ENCODE results near the gene DUSP22. TPM values are rescaled to one million over a fixed set of nuclear protein-coding genes. Genes with fewer than 3 reads are reported as not detected.

Gene DUSP22
- total and polyA plus RNA-seq, 2 experiments from 2014 or later: 12.8 to 36.8 TPM

- Histone ChIP-seq H3F3A (replicated peaks; ENCODE audit: low read depth) (no peaks in the 10 kb centered on the region), H3K4me3 (no peak overlapping the region), H3K4me2 (no peak overlapping the region), H3K9me2 (ENCODE audit: insufficient read depth) (peaks cover 12% of the 10 kb centered on the region; the same call in 1 of the 2 replicates), H3K36me3 (ENCODE audit: insufficient read depth) (peaks cover 10% of the 10 kb centered on the region; the same call in 1 of the 2 replicates), H3K27ac (ENCODE audit: low read depth) (no peak overlapping the region), H3K4me1 (ENCODE audit: insufficient read depth) (peaks cover 9% of the 10 kb centered on the region), H3K79me2 (replicated peaks; ENCODE audit: insufficient read depth) (peaks cover 29% of the 10 kb centered on the region), H3K27me3 (ENCODE audit: insufficient read depth) (no peaks in the 10 kb centered on the region), H4K20me1 (replicated peaks; ENCODE audit: insufficient read depth) (no peaks in the 10 kb centered on the region; the same call in 1 of the 2 replicates), H2AFZ (no peak overlapping the region)
- H3K4me1 Mint-ChIP-seq: peaks cover 4% of the 10 kb centered on the region
- no peak for ATAC-seq
- DNase-seq (ENCODE audit: low spot score): no peak
- TF ChIP-seq STAT1 (IDR thresholded peaks at IDR 0.05; ENCODE audit: unreplicated experiment): no peak
- TF ChIP-seq NANOG (IDR thresholded peaks at IDR 0.05; ENCODE audit: borderline replicate concordance): no peak
- TF ChIP-seq POLR2AphosphoS5 (IDR thresholded peaks at IDR 0.05; ENCODE audit: low read depth): no peak
- TF ChIP-seq, protein P1, sequence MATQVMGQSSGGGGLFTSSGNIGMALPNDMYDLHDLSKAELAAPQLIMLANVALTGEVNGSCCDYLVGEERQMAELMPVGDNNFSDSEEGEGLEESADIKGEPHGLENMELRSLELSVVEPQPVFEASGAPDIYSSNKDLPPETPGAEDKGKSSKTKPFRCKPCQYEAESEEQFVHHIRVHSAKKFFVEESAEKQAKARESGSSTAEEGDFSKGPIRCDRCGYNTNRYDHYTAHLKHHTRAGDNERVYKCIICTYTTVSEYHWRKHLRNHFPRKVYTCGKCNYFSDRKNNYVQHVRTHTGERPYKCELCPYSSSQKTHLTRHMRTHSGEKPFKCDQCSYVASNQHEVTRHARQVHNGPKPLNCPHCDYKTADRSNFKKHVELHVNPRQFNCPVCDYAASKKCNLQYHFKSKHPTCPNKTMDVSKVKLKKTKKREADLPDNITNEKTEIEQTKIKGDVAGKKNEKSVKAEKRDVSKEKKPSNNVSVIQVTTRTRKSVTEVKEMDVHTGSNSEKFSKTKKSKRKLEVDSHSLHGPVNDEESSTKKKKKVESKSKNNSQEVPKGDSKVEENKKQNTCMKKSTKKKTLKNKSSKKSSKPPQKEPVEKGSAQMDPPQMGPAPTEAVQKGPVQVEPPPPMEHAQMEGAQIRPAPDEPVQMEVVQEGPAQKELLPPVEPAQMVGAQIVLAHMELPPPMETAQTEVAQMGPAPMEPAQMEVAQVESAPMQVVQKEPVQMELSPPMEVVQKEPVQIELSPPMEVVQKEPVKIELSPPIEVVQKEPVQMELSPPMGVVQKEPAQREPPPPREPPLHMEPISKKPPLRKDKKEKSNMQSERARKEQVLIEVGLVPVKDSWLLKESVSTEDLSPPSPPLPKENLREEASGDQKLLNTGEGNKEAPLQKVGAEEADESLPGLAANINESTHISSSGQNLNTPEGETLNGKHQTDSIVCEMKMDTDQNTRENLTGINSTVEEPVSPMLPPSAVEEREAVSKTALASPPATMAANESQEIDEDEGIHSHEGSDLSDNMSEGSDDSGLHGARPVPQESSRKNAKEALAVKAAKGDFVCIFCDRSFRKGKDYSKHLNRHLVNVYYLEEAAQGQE (IDR thresholded peaks at IDR 0.05; ENCODE audit: unreplicated experiment): no peak
- no peak for TF ChIP-seq EZH2 (IDR thresholded peaks at IDR 0.05; ENCODE audit: low read depth, unreplicated experiment)
- TF ChIP-seq, protein P2, sequence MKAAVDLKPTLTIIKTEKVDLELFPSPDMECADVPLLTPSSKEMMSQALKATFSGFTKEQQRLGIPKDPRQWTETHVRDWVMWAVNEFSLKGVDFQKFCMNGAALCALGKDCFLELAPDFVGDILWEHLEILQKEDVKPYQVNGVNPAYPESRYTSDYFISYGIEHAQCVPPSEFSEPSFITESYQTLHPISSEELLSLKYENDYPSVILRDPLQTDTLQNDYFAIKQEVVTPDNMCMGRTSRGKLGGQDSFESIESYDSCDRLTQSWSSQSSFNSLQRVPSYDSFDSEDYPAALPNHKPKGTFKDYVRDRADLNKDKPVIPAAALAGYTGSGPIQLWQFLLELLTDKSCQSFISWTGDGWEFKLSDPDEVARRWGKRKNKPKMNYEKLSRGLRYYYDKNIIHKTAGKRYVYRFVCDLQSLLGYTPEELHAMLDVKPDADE (IDR thresholded peaks at IDR 0.05): no peak
- TF ChIP-seq JUNB (IDR thresholded peaks at IDR 0.05; ENCODE audit: unreplicated experiment): no peak
- TF ChIP-seq, protein P3, sequence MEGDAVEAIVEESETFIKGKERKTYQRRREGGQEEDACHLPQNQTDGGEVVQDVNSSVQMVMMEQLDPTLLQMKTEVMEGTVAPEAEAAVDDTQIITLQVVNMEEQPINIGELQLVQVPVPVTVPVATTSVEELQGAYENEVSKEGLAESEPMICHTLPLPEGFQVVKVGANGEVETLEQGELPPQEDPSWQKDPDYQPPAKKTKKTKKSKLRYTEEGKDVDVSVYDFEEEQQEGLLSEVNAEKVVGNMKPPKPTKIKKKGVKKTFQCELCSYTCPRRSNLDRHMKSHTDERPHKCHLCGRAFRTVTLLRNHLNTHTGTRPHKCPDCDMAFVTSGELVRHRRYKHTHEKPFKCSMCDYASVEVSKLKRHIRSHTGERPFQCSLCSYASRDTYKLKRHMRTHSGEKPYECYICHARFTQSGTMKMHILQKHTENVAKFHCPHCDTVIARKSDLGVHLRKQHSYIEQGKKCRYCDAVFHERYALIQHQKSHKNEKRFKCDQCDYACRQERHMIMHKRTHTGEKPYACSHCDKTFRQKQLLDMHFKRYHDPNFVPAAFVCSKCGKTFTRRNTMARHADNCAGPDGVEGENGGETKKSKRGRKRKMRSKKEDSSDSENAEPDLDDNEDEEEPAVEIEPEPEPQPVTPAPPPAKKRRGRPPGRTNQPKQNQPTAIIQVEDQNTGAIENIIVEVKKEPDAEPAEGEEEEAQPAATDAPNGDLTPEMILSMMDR (conservative IDR thresholded peaks at IDR 0.05; ENCODE audit: low read depth in 2 of 2): no peak
- TF ChIP-seq CREB1 (CRISPR knock-in tag; IDR thresholded peaks at IDR 0.05; ENCODE audit: low read depth): no peak
- TF ChIP-seq ZNF331 (CRISPR knock-in tag; IDR thresholded peaks at IDR 0.05; ENCODE audit: low read depth): no peak
- H3K4me3 Mint-ChIP-seq: no peak overlapping the region
- H3K36me3 Mint-ChIP-seq (ENCODE audit: low read depth): peaks cover 7% of the 10 kb centered on the region; the same call in 2 of the 3 replicates
- H3K9me3 Mint-ChIP-seq: no peaks in the 10 kb centered on the region; the same call in 1 of the 3 replicates
- no peaks in the 10 kb centered on the region for H3K27me3 Mint-ChIP-seq (ENCODE audit: insufficient read depth, low read depth, poor library complexity)
- no peak overlapping the region for H3K27ac Mint-ChIP-seq
Measured at GRCh38 chr6:302760-303159, 10.5 kb downstream of the DUSP22 start.
